B cell (primary cell): ENCODE data around the gene SNTG2.

Experiments used
- CTCF ChIP-seq: fragments of 200-600 bp; IDR thresholded peaks from one replicate; pipeline ENCODE4 v1.8.0; 2022; ENCODE audit warnings: antibody characterized with exemption, mild to moderate bottlenecking
- EZH2 ChIP-seq: IDR thresholded peaks from 2 replicates; pipeline ENCODE4 v1.6.1; 2012; ENCODE audit warnings: borderline replicate concordance, low read depth, mild to moderate bottlenecking, moderate library complexity, low read length; ENCODE audit not compliant: insufficient read depth, poor library complexity, severe bottlenecking

GRCh38 chr2:1415501-1415900, 464.9 kb downstream of the SNTG2 start:
- TF ChIP-seq CTCF (no peak), EZH2 (no peak)
